Measurements from ENCODE around the gene SOAT2. TPM values are rescaled to one million over a fixed set of nuclear protein-coding genes. Genes with fewer than 3 reads are reported as not detected.
A peak's percentile ranks its signal among the peaks of the same experiment; 100 is the strongest.
"Not testable (repeated sequence)": the region's sequence is repeated elsewhere in the genome, so short reads cannot be mapped to it uniquely, and the experiment has no call there.

The SOAT2 gene
- polyA plus RNA-seq, 1 donor = 126 TPM

DNA sequence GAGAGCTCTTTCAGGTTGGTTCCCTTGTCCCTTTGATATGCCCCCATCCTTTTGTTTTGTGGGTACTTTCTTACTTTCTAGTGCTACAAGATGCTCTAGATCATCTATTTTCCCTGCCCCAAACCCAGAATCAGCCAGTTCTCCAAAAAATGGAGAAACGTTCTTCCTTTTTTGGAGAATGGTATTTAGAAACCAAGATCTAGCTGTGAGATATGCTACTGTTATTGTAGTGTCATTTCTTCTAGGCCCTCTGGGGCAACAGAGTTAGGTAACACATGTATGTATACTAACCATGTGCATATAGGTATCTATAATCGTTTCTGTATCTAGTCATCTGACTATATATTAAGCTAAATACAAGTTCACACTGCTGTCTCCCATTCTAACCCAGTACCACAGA lies 12.7 kb upstream of the SOAT2 start:
- Histone ChIP-seq H3K4me1 (ENCODE audit: control insufficient read depth, insufficient read depth, low read length) (peaks cover 2% of the 10 kb centered on the region), H3K27ac (ENCODE audit: low read length) (no peak overlapping the region), H3K4me3 (ENCODE audit: low read length) (no peak overlapping the region), H3K27me3 (ENCODE audit: control insufficient read depth, insufficient read depth, low read length) (no peaks in the 10 kb centered on the region), H3K9me3 (ENCODE audit: control insufficient read depth, low read depth, low read length) (no peaks in the 10 kb centered on the region), H3K36me3 (ENCODE audit: control insufficient read depth, insufficient read depth, low read length) (no peaks in the 10 kb centered on the region)
- no CpG with 5 or more reads among the region's 2 CpGs for WGBS (ENCODE audit: insufficient coverage, low lambda C conversion rate)
- DNase-seq = no peak

DNA sequence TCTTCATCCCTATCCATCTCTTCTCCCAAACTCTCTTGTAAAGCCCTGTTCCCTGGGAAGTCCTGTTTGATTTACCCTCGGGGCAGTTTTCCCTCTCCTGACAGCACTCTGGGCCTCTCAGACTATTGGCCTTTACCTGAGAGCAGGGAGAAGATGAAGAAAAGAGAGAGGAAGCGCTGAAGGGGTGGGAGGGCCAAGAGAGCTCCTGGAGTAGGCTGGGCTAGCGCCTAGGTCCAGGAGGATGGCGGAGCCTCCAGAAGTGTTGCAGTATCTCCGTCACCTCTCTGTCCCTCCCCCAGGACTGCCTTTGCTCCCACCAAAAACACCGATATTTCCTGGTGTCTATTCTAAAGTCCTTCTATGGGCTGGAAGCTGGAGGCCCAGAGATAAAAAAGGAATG lies 11.5 kb upstream of the SOAT2 start:
- Histone ChIP-seq H3K27me3 (ENCODE audit: control insufficient read depth, insufficient read depth, low read length) (peaks cover 5% of the 10 kb centered on the region), H3K9me3 (ENCODE audit: control insufficient read depth, low read depth, low read length) (no peaks in the 10 kb centered on the region), H3K36me3 (ENCODE audit: control insufficient read depth, insufficient read depth, low read length) (no peaks in the 10 kb centered on the region), H3K4me1 (ENCODE audit: control insufficient read depth, insufficient read depth, low read length) (peaks cover 12% of the 10 kb centered on the region), H3K4me3 (ENCODE audit: low read length) (no peak overlapping the region), H3K27ac (ENCODE audit: low read length) (no peak overlapping the region)
- no peak for DNase-seq
- WGBS (ENCODE audit: insufficient coverage, low lambda C conversion rate) = no CpG with 5 or more reads among the region's 6 CpGs

DNA sequence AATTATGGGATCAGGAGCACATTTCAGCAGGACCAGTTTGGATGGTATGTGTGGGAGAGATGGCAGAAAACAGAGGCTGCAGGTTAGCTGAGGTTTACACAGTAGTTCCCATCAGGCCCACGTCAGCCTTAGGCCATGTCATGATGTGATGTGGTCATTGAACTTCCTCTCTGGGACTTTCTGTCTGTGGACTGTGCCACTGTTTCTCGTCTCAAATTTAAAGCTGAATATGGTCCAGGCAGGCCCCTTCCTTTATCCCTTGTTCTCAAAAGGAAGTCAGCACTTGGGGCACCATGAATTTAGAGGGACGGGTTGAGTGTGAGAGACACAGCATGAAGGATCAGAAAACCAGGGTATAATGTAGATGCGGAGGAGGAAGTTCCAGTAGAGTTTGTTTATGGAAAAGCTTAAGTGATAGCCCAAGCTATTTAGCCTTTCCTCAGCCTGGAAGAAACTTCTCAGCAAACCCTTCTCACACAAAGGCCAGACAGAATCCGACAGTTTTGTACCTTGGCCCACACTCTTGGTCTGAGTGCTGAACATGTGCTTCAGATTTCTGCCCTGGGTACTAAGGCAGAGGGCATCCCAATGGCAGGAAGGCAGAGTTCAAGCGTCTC lies 9.4 kb upstream of the SOAT2 start:
- no peak for DNase-seq
- Histone ChIP-seq H3K36me3 (ENCODE audit: control insufficient read depth, insufficient read depth, low read length) (no peaks in the 10 kb centered on the region), H3K4me3 (ENCODE audit: low read length) (no peak overlapping the region), H3K4me1 (ENCODE audit: control insufficient read depth, insufficient read depth, low read length) (peaks cover 30% of the 10 kb centered on the region), H3K9me3 (ENCODE audit: control insufficient read depth, low read depth, low read length) (no peaks in the 10 kb centered on the region), H3K27me3 (ENCODE audit: control insufficient read depth, insufficient read depth, low read length) (peaks cover 14% of the 10 kb centered on the region), H3K27ac (ENCODE audit: low read length) (peak overlapping the region; percentile 28)
- WGBS (ENCODE audit: insufficient coverage, low lambda C conversion rate) = no CpG with 5 or more reads among the region's 6 CpGs

DNA sequence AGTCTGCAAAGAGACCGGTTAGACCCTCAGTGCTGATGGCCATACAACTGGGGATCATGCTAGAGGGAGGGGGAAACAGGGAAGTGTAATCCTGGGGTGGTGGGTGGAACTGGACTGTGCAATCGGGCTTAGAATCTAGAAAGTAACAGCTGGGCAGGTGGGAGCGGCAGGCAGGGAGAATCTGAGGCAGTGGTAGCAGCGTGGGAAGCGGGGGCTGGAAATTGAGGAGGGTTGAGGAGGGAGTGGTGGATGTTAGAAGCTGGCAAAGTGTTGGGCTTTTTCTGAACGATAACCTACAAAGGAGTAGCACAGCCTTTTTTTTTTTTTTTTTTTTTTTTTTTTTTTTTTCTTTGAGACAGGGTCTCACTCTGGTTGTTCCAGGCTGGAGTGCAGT lies 8.9 kb upstream of the SOAT2 start:
- Histone ChIP-seq H3K27me3 (ENCODE audit: control insufficient read depth, insufficient read depth, low read length) (peaks cover 14% of the 10 kb centered on the region), H3K27ac (ENCODE audit: low read length) (peak overlapping the region; percentile 28), H3K4me1 (ENCODE audit: control insufficient read depth, insufficient read depth, low read length) (peaks cover 35% of the 10 kb centered on the region), H3K36me3 (ENCODE audit: control insufficient read depth, insufficient read depth, low read length) (no peaks in the 10 kb centered on the region), H3K9me3 (ENCODE audit: control insufficient read depth, low read depth, low read length) (no peaks in the 10 kb centered on the region), H3K4me3 (ENCODE audit: low read length) (no peak overlapping the region)
- no CpG with 5 or more reads among the region's 6 CpGs for WGBS (ENCODE audit: insufficient coverage, low lambda C conversion rate)
- DNase-seq = no peak

DNA sequence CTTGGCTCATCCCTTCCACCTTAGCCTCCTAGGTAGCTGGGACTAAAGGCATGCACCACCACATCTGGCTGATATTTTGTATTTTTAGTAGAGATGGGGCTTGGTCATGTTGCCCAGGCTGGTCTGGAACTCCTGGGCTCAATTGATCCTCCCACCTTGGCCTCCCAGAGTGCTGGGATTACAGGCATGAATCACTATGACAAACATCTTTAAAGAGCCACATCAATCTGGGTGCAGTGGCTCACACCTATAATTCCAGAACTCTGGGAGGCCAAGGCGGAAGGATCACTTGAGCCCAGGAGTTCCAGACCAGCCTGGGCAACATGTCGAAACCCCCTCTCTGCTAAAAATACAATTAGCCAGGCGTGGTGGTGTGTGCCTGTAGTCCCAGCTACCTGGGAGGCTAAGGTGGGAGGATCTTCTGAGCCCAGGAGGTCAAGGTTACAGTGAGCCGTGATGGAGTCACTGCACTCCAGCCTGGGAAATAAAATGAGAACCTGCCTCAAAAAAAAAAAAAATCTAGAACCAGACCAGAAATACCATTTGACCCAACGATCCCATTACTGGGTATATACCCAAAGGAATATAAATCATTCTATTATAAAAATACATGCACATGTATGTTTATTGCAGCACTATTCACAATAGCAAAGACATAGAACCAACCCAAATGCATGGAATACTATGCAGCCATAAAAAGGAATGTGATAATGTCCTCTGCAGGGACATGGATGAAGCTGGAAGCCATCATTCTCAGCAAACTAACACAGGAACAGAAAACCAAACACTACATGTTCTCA lies 8.3 kb upstream of the SOAT2 start:
- WGBS (ENCODE audit: insufficient coverage, low lambda C conversion rate) = no CpG with 5 or more reads among the region's 5 CpGs
- DNase-seq; H3K4me3 ChIP-seq (ENCODE audit: low read length); H3K36me3 ChIP-seq (ENCODE audit: control insufficient read depth, insufficient read depth, low read length); H3K9me3 ChIP-seq (ENCODE audit: control insufficient read depth, low read depth, low read length); H3K27ac ChIP-seq (ENCODE audit: low read length): not testable (repeated sequence)
- Histone ChIP-seq H3K27me3 (ENCODE audit: control insufficient read depth, insufficient read depth, low read length) (peaks cover 14% of the 10 kb centered on the region), H3K4me1 (ENCODE audit: control insufficient read depth, insufficient read depth, low read length) (peaks cover 36% of the 10 kb centered on the region)

DNA sequence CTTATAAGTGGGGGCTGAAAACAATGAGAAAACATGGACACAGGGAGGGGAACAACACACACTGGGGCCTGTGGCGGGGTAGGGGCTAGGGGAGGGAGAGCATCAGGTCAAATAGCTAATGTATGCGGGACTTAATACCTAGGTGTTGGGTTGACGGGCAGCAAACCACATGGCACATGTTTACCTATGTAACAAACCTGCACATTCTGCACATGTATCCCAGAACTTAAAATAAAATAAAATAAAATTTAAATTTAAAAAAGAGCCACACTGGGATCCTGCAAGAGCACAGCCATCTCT lies 7.7 kb upstream of the SOAT2 start:
- not testable (repeated sequence) for H3K27ac ChIP-seq (ENCODE audit: low read length); DNase-seq; H3K36me3 ChIP-seq (ENCODE audit: control insufficient read depth, insufficient read depth, low read length); H3K4me3 ChIP-seq (ENCODE audit: low read length); H3K9me3 ChIP-seq (ENCODE audit: control insufficient read depth, low read depth, low read length)
- Histone ChIP-seq H3K4me1 (ENCODE audit: control insufficient read depth, insufficient read depth, low read length) (peaks cover 36% of the 10 kb centered on the region), H3K27me3 (ENCODE audit: control insufficient read depth, insufficient read depth, low read length) (peaks cover 14% of the 10 kb centered on the region)
- no CpG with 5 or more reads among the region's 3 CpGs for WGBS (ENCODE audit: insufficient coverage, low lambda C conversion rate)

DNA sequence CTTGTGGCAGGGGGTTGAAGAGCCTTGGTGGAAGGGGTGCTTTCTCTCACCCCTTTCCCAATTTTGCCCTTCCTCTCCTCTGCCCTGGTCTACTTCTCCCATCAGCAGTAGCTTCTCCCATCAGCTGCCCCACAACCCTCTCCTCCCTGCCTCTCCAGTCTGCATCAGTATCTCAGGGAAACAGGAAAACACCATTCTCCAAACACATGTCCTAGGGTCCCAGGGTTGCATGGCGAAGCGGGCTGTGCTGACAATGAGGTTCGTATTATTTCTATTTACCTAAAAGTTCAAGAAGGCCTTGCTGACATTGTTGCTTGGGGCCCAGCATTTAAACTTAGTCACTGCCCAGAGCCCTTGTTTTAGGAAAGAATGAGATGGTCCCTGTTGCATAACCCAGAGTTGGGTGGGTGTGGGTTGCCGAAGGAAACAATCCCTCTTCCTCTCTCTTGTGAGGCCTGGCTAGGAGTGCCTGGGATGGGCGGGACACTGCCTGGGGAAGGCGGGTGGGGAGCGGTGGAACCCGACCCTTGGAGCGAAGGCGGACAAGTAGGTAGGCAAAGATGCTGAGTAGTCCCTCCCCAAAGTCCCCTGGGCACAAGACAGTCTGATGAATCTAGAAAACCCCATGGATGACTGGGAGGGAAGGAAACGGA lies 7.1 kb upstream of the SOAT2 start:
- DNase-seq = peak; percentile 37 to 59
- no peak overlapping the region for H3K27ac ChIP-seq (ENCODE audit: low read length)
- H3K36me3 ChIP-seq (ENCODE audit: control insufficient read depth, insufficient read depth, low read length) = no peaks in the 10 kb centered on the region
- peaks cover 14% of the 10 kb centered on the region for H3K27me3 ChIP-seq (ENCODE audit: control insufficient read depth, insufficient read depth, low read length)
- H3K4me1 ChIP-seq (ENCODE audit: control insufficient read depth, insufficient read depth, low read length) = peaks cover 36% of the 10 kb centered on the region
- no peak overlapping the region for H3K4me3 ChIP-seq (ENCODE audit: low read length)
- no peaks in the 10 kb centered on the region for H3K9me3 ChIP-seq (ENCODE audit: control insufficient read depth, low read depth, low read length)
- no CpG with 5 or more reads among the region's 11 CpGs for WGBS (ENCODE audit: insufficient coverage, low lambda C conversion rate)

DNA sequence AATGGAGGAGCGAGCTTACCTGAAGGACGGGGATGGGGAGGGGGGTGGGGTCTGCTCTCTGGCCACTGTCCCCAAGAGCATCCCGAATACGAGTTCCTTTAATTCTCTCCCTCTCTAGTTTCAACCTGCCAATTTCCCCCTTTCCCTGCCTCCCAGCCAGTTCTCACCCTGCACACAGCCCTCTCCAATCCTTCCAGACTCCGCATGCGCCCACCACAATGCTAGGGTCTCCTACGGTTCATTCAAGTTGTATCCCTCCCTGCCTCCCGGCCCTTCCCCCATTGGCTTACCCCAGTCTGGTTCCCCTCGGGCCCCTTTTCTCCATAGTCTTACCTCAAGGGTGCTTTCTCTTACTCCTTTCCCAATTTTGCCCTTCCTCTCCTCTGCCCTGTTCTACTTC lies 6.5 kb upstream of the SOAT2 start:
- no CpG with 5 or more reads among the region's 9 CpGs for WGBS (ENCODE audit: insufficient coverage, low lambda C conversion rate)
- Histone ChIP-seq H3K36me3 (ENCODE audit: control insufficient read depth, insufficient read depth, low read length) (no peaks in the 10 kb centered on the region), H3K4me3 (ENCODE audit: low read length) (peak overlapping the region; percentile 57), H3K9me3 (ENCODE audit: control insufficient read depth, low read depth, low read length) (no peaks in the 10 kb centered on the region), H3K27ac (ENCODE audit: low read length) (peak overlapping the region; percentile 63), H3K4me1 (ENCODE audit: control insufficient read depth, insufficient read depth, low read length) (peaks cover 36% of the 10 kb centered on the region), H3K27me3 (ENCODE audit: control insufficient read depth, insufficient read depth, low read length) (peaks cover 14% of the 10 kb centered on the region)
- no peak for DNase-seq

DNA sequence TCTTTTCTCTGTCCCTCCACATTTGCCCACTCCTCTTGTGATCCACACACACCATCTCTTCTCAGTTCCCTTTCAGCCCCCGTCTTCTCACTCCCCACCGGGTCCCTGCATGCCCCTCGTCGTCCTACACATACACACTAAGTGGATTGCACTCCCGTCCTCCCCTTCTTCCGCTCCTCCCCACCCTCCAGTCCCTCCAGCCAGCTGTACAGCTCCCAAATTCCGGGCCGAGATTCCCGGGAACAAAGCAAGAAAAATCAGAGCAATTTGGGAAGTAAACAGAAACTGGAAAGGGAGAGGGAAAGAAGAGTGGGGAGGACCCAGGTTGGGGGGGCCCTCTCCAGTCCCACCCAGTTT lies 6.1 kb upstream of the SOAT2 start:
- WGBS (ENCODE audit: insufficient coverage, low lambda C conversion rate) = no CpG with 5 or more reads among the region's 9 CpGs
- peaks cover 40% of the 10 kb centered on the region for H3K4me1 ChIP-seq (ENCODE audit: control insufficient read depth, insufficient read depth, low read length)
- H3K9me3 ChIP-seq (ENCODE audit: control insufficient read depth, low read depth, low read length) = no peaks in the 10 kb centered on the region
- DNase-seq = peak; percentile 35 to 41
- H3K36me3 ChIP-seq (ENCODE audit: control insufficient read depth, insufficient read depth, low read length) = no peaks in the 10 kb centered on the region
- peak overlapping the region; percentile 63 for H3K27ac ChIP-seq (ENCODE audit: low read length)
- peak overlapping the region; percentile 57 for H3K4me3 ChIP-seq (ENCODE audit: low read length)
- peaks cover 14% of the 10 kb centered on the region for H3K27me3 ChIP-seq (ENCODE audit: control insufficient read depth, insufficient read depth, low read length)

DNA sequence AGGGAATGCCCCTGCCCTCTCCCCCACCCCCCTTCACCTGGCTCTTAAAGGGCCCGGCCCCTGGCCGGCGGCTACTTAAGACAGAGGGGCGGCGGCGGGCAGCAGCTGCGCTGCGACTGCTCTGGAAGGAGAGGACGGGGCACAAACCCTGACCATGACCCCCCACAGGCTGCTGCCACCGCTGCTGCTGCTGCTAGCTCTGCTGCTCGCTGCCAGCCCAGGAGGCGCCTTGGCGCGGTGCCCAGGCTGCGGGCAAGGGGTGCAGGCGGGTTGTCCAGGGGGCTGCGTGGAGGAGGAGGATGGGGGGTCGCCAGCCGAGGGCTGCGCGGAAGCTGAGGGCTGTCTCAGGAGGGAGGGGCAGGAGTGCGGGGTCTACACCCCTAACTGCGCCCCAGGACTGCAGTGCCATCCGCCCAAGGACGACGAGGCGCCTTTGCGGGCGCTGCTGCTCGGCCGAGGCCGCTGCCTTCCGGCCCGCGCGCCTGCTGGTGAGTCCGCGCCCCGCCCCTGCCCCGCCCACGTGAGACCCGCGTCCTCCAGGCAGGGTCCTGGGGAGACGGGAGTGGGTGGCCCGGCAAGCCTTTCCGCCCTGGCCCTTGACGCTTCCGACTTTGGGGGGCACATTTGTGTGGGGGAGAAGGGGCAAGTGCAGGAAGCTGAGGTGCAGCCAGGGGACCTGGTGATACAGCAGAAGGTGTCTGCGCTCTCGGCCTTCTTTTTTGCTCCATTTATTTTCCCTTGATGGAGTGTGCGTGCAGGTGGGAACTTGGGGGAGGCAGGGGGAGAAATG lies 5.5 kb upstream of the SOAT2 start, which contains the start of gene IGFBP6:
TSS of gene IGFBP6 (plus strand) at position 104 of the 790 bp plus-strand sequence. CDS start at position 155, 51 bp downstream.
- Histone ChIP-seq H3K4me1 (ENCODE audit: control insufficient read depth, insufficient read depth, low read length) (peaks cover 46% of the 10 kb centered on the region), H3K4me3 (ENCODE audit: low read length) (peak within 1 kb of the TSS; percentile 57), H3K36me3 (ENCODE audit: control insufficient read depth, insufficient read depth, low read length) (no peaks in the 10 kb centered on the region), H3K27me3 (ENCODE audit: control insufficient read depth, insufficient read depth, low read length) (peaks cover 14% of the 10 kb centered on the region), H3K9me3 (ENCODE audit: control insufficient read depth, low read depth, low read length) (no peaks in the 10 kb centered on the region), H3K27ac (ENCODE audit: low read length) (peak within 1 kb of the TSS; percentile 63)
- WGBS (ENCODE audit: insufficient coverage, low lambda C conversion rate) = no CpG with 5 or more reads among the region's 51 CpGs
- peak; percentile 53 to 71 for DNase-seq

Data from large intestine (tissue), 3 donors.